ENCODE measurements around the gene CPNE5. TPM values are rescaled to one million over a fixed set of nuclear protein-coding genes. Genes with fewer than 3 reads are reported as not detected.

CPNE5 gene
- total RNA-seq, 1 donor, result not detected

DNA sequence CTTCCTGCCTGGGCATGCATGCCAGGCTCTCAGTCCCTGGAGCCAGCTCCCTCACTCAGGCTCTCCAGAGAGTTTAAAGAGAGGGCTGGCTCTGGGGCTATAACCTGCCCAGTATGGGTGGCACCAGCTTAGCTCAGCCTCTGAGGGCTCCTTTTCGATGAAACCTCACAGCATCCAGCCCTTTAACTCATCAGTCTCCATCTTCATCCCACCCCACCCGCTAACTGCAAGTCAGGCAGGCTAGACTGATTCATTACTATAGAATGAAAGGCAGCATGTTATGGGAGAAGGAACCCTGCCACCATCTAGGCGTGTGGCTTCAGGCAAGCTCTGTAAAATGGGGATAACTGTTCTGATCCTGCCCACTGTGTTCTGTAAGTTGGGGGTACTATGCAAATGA lies 88.2 kb downstream of the CPNE5 start:
- Histone ChIP-seq H3K27me3 (ENCODE audit: insufficient read depth, low read length) (no peaks in the 10 kb centered on the region), H3K36me3 (ENCODE audit: insufficient read depth, low read length) (no peaks in the 10 kb centered on the region), H3K4me1 (ENCODE audit: insufficient read depth, low read length) (no peaks in the 10 kb centered on the region), H3K4me3 (ENCODE audit: insufficient read depth, low read length) (no peak overlapping the region), H4K20me1 (ENCODE audit: insufficient read depth, low read length) (no peaks in the 10 kb centered on the region), H3K4me2 (ENCODE audit: insufficient read depth, low read length) (no peak overlapping the region), H3K79me2 (ENCODE audit: insufficient read depth, low read length) (no peaks in the 10 kb centered on the region), H3K9me3 (ENCODE audit: low read depth, low read length) (peaks cover 4% of the 10 kb centered on the region), H2AFZ (ENCODE audit: low read length) (no peak overlapping the region), H3K27ac (ENCODE audit: low read depth, low read length) (no peak overlapping the region)
- peak; percentile 94 for DNase-seq (ENCODE audit: insufficient read length, low spot score, missing footprints)
- TF ChIP-seq, protein P1, sequence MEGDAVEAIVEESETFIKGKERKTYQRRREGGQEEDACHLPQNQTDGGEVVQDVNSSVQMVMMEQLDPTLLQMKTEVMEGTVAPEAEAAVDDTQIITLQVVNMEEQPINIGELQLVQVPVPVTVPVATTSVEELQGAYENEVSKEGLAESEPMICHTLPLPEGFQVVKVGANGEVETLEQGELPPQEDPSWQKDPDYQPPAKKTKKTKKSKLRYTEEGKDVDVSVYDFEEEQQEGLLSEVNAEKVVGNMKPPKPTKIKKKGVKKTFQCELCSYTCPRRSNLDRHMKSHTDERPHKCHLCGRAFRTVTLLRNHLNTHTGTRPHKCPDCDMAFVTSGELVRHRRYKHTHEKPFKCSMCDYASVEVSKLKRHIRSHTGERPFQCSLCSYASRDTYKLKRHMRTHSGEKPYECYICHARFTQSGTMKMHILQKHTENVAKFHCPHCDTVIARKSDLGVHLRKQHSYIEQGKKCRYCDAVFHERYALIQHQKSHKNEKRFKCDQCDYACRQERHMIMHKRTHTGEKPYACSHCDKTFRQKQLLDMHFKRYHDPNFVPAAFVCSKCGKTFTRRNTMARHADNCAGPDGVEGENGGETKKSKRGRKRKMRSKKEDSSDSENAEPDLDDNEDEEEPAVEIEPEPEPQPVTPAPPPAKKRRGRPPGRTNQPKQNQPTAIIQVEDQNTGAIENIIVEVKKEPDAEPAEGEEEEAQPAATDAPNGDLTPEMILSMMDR (IDR thresholded peaks at IDR 0.05; ENCODE audit: extremely low read depth, low read depth, low read length), result no peak

DNA sequence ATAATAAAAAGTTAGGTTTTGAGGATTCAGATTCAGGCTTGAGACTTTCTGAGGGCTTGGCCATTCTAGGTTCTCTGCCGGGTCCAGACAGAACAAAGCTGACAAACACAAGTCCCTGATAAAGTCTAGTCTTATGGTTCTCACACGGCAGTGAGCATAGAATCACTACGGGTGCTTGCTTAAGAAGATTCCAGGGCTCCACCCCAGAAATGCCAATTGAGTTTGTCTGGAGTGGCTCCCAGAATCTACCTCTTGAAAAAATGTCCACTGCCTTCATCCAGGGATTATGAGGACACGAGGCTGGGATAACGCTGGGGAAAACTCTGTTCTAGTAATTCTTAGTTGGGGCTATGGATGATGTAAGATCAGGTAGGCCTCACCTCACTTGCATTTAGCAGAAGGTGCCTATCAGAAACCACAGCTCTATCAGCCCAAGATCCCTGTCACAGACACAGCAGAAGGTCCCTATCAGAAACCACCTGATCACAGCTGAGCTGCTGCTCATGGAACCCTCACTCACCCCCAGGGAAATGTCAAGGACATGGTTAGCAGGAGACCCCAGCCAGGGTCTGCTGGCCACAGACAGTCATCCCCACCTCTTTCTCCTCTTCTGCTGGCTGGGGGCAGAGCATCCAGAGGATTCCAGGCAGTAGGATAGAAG lies 89.3 kb downstream of the CPNE5 start:
- no peak overlapping the region for H3K4me3 ChIP-seq (ENCODE audit: insufficient read depth, low read length)
- DNase-seq (ENCODE audit: insufficient read length, low spot score, missing footprints), result peak; percentile 30
- H2AFZ ChIP-seq (ENCODE audit: low read length), result no peak overlapping the region
- no peaks in the 10 kb centered on the region for H3K79me2 ChIP-seq (ENCODE audit: insufficient read depth, low read length)
- H3K9me3 ChIP-seq (ENCODE audit: low read depth, low read length), result peaks cover 4% of the 10 kb centered on the region
- H3K4me2 ChIP-seq (ENCODE audit: insufficient read depth, low read length), result no peak overlapping the region
- no peaks in the 10 kb centered on the region for H3K27me3 ChIP-seq (ENCODE audit: insufficient read depth, low read length)
- no peaks in the 10 kb centered on the region for H4K20me1 ChIP-seq (ENCODE audit: insufficient read depth, low read length)
- H3K4me1 ChIP-seq (ENCODE audit: insufficient read depth, low read length), result no peaks in the 10 kb centered on the region
- no peak overlapping the region for H3K27ac ChIP-seq (ENCODE audit: low read depth, low read length)
- TF ChIP-seq, protein P1 (IDR thresholded peaks at IDR 0.05; ENCODE audit: extremely low read depth, low read depth, low read length), result no peak
- no peaks in the 10 kb centered on the region for H3K36me3 ChIP-seq (ENCODE audit: insufficient read depth, low read length)

DNA sequence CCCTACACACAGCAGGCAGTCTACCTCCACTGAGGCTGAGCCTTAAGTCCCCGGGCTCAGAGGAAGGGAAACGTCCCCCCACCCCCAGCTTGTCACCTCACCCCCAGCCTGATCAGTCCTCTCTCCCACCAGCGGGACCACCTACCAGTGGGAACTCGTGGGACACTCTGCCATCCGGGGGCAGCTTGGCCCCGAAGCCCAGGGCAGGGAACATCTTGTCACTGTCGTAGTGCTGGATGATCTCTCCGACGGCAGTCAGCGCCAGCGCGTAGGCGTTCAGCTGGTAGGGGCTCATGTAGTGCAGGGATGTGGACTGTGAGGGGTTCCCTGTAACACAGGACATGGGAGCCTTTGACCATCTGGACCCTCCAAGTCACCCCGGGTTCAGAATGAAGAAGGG lies 93.0 kb downstream of the CPNE5 start:
- Histone ChIP-seq H3K27ac (ENCODE audit: low read depth, low read length) (no peak overlapping the region), H3K36me3 (ENCODE audit: insufficient read depth, low read length) (no peaks in the 10 kb centered on the region), H4K20me1 (ENCODE audit: insufficient read depth, low read length) (no peaks in the 10 kb centered on the region), H3K27me3 (ENCODE audit: insufficient read depth, low read length) (no peaks in the 10 kb centered on the region), H2AFZ (ENCODE audit: low read length) (no peak overlapping the region), H3K9me3 (ENCODE audit: low read depth, low read length) (peaks cover 4% of the 10 kb centered on the region), H3K4me1 (ENCODE audit: insufficient read depth, low read length) (no peaks in the 10 kb centered on the region), H3K79me2 (ENCODE audit: insufficient read depth, low read length) (no peaks in the 10 kb centered on the region), H3K4me3 (ENCODE audit: insufficient read depth, low read length) (no peak overlapping the region), H3K4me2 (ENCODE audit: insufficient read depth, low read length) (no peak overlapping the region)
- TF ChIP-seq, protein P1 (IDR thresholded peaks at IDR 0.05; ENCODE audit: extremely low read depth, low read depth, low read length), result no peak
- DNase-seq (ENCODE audit: insufficient read length, low spot score, missing footprints), result peak; percentile 34

DNA sequence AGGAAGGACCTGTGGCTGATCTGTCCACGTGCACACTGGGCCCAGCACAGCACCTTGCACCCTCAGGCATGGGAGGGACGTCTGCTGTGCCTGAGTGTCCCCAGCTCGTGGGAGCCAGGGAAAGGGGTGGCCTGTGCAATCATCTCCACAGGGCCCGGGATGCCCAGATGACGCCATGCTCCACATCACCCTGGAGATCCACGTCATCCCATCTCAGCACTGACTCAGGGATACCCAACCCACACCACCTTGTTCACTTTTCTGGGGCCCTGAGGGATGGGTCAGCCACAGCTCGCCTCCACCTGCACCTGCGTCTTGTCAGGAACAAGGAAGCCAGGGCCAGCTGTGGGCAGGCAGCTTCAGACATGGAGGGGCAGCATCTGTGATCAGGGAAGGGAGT lies 93.4 kb downstream of the CPNE5 start:
- H3K4me3 ChIP-seq (ENCODE audit: insufficient read depth, low read length), result no peak overlapping the region
- TF ChIP-seq, protein P1 (IDR thresholded peaks at IDR 0.05; ENCODE audit: extremely low read depth, low read depth, low read length), result no peak

More for the DNA sequence above, 93.4 kb downstream of the CPNE5 start:
- H3K4me2 ChIP-seq (ENCODE audit: insufficient read depth, low read length), result no peak overlapping the region
- H2AFZ ChIP-seq (ENCODE audit: low read length), result no peak overlapping the region
- peaks cover 4% of the 10 kb centered on the region for H3K9me3 ChIP-seq (ENCODE audit: low read depth, low read length)
- no peaks in the 10 kb centered on the region for H4K20me1 ChIP-seq (ENCODE audit: insufficient read depth, low read length)
- H3K36me3 ChIP-seq (ENCODE audit: insufficient read depth, low read length), result no peaks in the 10 kb centered on the region
- DNase-seq (ENCODE audit: insufficient read length, low spot score, missing footprints), result peak; percentile 49
- no peaks in the 10 kb centered on the region for H3K27me3 ChIP-seq (ENCODE audit: insufficient read depth, low read length)
- H3K27ac ChIP-seq (ENCODE audit: low read depth, low read length), result no peak overlapping the region
- no peaks in the 10 kb centered on the region for H3K4me1 ChIP-seq (ENCODE audit: insufficient read depth, low read length)
- no peaks in the 10 kb centered on the region for H3K79me2 ChIP-seq (ENCODE audit: insufficient read depth, low read length)
